Subcutaneous adipose tissue (tissue), 4 donors: ENCODE data around the gene PTPRK. TPM values are rescaled to one million over a fixed set of nuclear protein-coding genes. Genes with fewer than 3 reads are reported as not detected.

Experiments used
- CTCF ChIP-seq: fragments of 450-650 bp; IDR thresholded peaks from one replicate; pipeline ENCODE4 v1.5.1; 2016; ENCODE audit warnings: low read depth, mild to moderate bottlenecking, control low read depth, antibody characterized with exemption, moderate library complexity
- total RNA-seq, 4 donors: library from RNA; depleted of rRNA; stranded (reverse); fragments of >200 nt; gene quantifications; one replicate each; pipeline ENCODE4 v1.1.0, GENCODE V29; 2016

PTPRK gene
- total RNA-seq, 4 donors from 2014 or later: 21.6 to 31.0 (median 26.1) TPM

GRCh38 chr6:128078276-128078675, 442.1 kb downstream of the PTPRK start:
- TF ChIP-seq CTCF: no peak

- TF ChIP-seq CTCF: no peak
Observed at GRCh38 chr6:128076843-128077242, 443.6 kb downstream of the PTPRK start.

GRCh38 chr6:128074567-128074966, 445.8 kb downstream of the PTPRK start:
- TF ChIP-seq CTCF: no peak

- TF ChIP-seq CTCF: no peak
Observed at GRCh38 chr6:128073389-128073788, 447.0 kb downstream of the PTPRK start.

GRCh38 chr6:128071212-128071611, 449.2 kb downstream of the PTPRK start:
- no peak for TF ChIP-seq CTCF

GRCh38 chr6:128070406-128070805, 450.0 kb downstream of the PTPRK start:
- no peak for TF ChIP-seq CTCF

GRCh38 chr6:128069188-128069587, 451.2 kb downstream of the PTPRK start:
- no peak for TF ChIP-seq CTCF
